ENCODE measurements around the gene FOXP1.

FOXP1 gene

GRCh38 chr3:71402280-71402679 lies 181.2 kb downstream of the FOXP1 start:
- no peak overlapping the region for H3K4me3 ChIP-seq (ENCODE audit: low read depth, low read length)
- TF ChIP-seq CTCF (IDR thresholded peaks at IDR 0.05; ENCODE audit: low read depth, low read length): no peak

- H3K4me3 ChIP-seq (ENCODE audit: low read depth, low read length): no peak overlapping the region
- no peak for TF ChIP-seq CTCF (IDR thresholded peaks at IDR 0.05; ENCODE audit: low read depth, low read length)
Measured at GRCh38 chr3:71401695-71402231, 181.8 kb downstream of the FOXP1 start.

GRCh38 chr3:71400986-71401451 lies 182.5 kb downstream of the FOXP1 start:
- no peak overlapping the region for H3K4me3 ChIP-seq (ENCODE audit: low read depth, low read length)
- no peak for TF ChIP-seq CTCF (IDR thresholded peaks at IDR 0.05; ENCODE audit: low read depth, low read length)

GRCh38 chr3:71399478-71399877 lies 184.1 kb downstream of the FOXP1 start:
- no peak for TF ChIP-seq CTCF (IDR thresholded peaks at IDR 0.05; ENCODE audit: low read depth, low read length)
- H3K4me3 ChIP-seq (ENCODE audit: low read depth, low read length): no peak overlapping the region

GRCh38 chr3:71398157-71398836 lies 185.2 kb downstream of the FOXP1 start:
- TF ChIP-seq CTCF (IDR thresholded peaks at IDR 0.05; ENCODE audit: low read depth, low read length): no peak
- no peak overlapping the region for H3K4me3 ChIP-seq (ENCODE audit: low read depth, low read length)

- no peak overlapping the region for H3K4me3 ChIP-seq (ENCODE audit: low read depth, low read length)
- no peak for TF ChIP-seq CTCF (IDR thresholded peaks at IDR 0.05; ENCODE audit: low read depth, low read length)
Measured at GRCh38 chr3:71397726-71398125, 185.8 kb downstream of the FOXP1 start.

- peak; percentile 50; the same call in 1 of the 2 replicates for TF ChIP-seq CTCF (IDR thresholded peaks at IDR 0.05; ENCODE audit: low read depth, low read length)
- no peak overlapping the region for H3K4me3 ChIP-seq (ENCODE audit: low read depth, low read length)
Measured at GRCh38 chr3:71397046-71397445, 186.5 kb downstream of the FOXP1 start.

All from WI38 (cell line).